Measurements from ENCODE around the gene TOR2A.

TOR2A gene

GRCh38 chr9:127741831-127742434 lies 6.8 kb upstream of the TOR2A start:
- DNase-seq = peak; percentile 49

- DNase-seq = no peak
Observed at GRCh38 chr9:127739614-127740330, 4.7 kb upstream of the TOR2A start.

- DNase-seq = no peak
Observed at GRCh38 chr9:127738666-127739065, 3.6 kb upstream of the TOR2A start.

GRCh38 chr9:127735530-127736185 lies 564 bp upstream of the TOR2A start:
- no peak for DNase-seq

GRCh38 chr9:127734247-127734746 lies 797 bp downstream of the TOR2A start:
- no peak for DNase-seq

- no peak for DNase-seq
Observed at GRCh38 chr9:127733614-127734013, 1.5 kb downstream of the TOR2A start.

- no peak for DNase-seq
Observed at GRCh38 chr9:127732444-127732843, 2.6 kb downstream of the TOR2A start.

GRCh38 chr9:127731938-127732337 lies 3.2 kb downstream of the TOR2A start:
- DNase-seq = no peak

- DNase-seq = no peak
Observed at GRCh38 chr9:127730799-127731410, 4.2 kb downstream of the TOR2A start.

GRCh38 chr9:127730262-127730661 lies 4.8 kb downstream of the TOR2A start:
- DNase-seq = no peak

GRCh38 chr9:127729522-127730256 lies 5.4 kb downstream of the TOR2A start:
- no peak for DNase-seq

- DNase-seq = no peak
Observed at GRCh38 chr9:127728808-127729207, 6.3 kb downstream of the TOR2A start.

GRCh38 chr9:127726871-127727270 lies 8.2 kb downstream of the TOR2A start:
- DNase-seq = no peak

GRCh38 chr9:127724012-127724411 lies 11.1 kb downstream of the TOR2A start:
- DNase-seq = no peak

GRCh38 chr9:127723444-127723843 lies 11.7 kb downstream of the TOR2A start:
- DNase-seq = peak; percentile 66

- DNase-seq = no peak
Observed at GRCh38 chr9:127723013-127723412, 12.1 kb downstream of the TOR2A start.

- DNase-seq = no peak
Observed at GRCh38 chr9:127722055-127722745, 12.9 kb downstream of the TOR2A start.

GRCh38 chr9:127721391-127721821 lies 13.7 kb downstream of the TOR2A start:
- DNase-seq = no peak

- DNase-seq = no peak
Observed at GRCh38 chr9:127720865-127721227, 14.2 kb downstream of the TOR2A start.

- DNase-seq = no peak
Observed at GRCh38 chr9:127720031-127720864, 14.8 kb downstream of the TOR2A start.

- DNase-seq = no peak
Observed at GRCh38 chr9:127717766-127718165, 17.3 kb downstream of the TOR2A start.
